Measurements from ENCODE around the gene NEO1. TPM values are rescaled to one million over a fixed set of nuclear protein-coding genes. Genes with fewer than 3 reads are reported as not detected.

The NEO1 gene
- total RNA-seq, 1 donor from 2014 or later, result 75.6 TPM

- H3K9me3 Mint-ChIP-seq, result no peaks in the 10 kb centered on the region
- H3K27ac Mint-ChIP-seq (ENCODE audit: unreplicated experiment), result no peak overlapping the region
- no peak overlapping the region for H3K4me3 Mint-ChIP-seq
- DNase-seq (ENCODE audit: low read depth, low spot score), result peak; percentile 38
- peaks cover 3% of the 10 kb centered on the region for H3K36me3 Mint-ChIP-seq (ENCODE audit: low read depth)
- peak; percentile 78 for TF ChIP-seq CTCF (conservative IDR thresholded peaks at IDR 0.05)
- no peaks in the 10 kb centered on the region for H3K27me3 Mint-ChIP-seq (ENCODE audit: low read depth)
- H3K4me1 Mint-ChIP-seq, result no peaks in the 10 kb centered on the region
These were observed 75.2 kb downstream of the NEO1 start for GRCh38 chr15:73127302-73127936.

- no peak overlapping the region for H3K27ac Mint-ChIP-seq (ENCODE audit: unreplicated experiment)
- TF ChIP-seq CTCF (conservative IDR thresholded peaks at IDR 0.05), result no peak
- H3K36me3 Mint-ChIP-seq (ENCODE audit: low read depth), result peaks cover 7% of the 10 kb centered on the region
- H3K4me3 Mint-ChIP-seq, result no peak overlapping the region
- H3K9me3 Mint-ChIP-seq, result no peaks in the 10 kb centered on the region
- H3K27me3 Mint-ChIP-seq (ENCODE audit: low read depth), result no peaks in the 10 kb centered on the region
- no peaks in the 10 kb centered on the region for H3K4me1 Mint-ChIP-seq
- no peak for DNase-seq (ENCODE audit: low read depth, low spot score)
These were observed 78.6 kb downstream of the NEO1 start for GRCh38 chr15:73130830-73131229.

GRCh38 chr15:73134196-73134595, 81.9 kb downstream of the NEO1 start:
- H3K36me3 Mint-ChIP-seq (ENCODE audit: low read depth), result peaks cover 13% of the 10 kb centered on the region
- no peak for TF ChIP-seq CTCF (conservative IDR thresholded peaks at IDR 0.05)
- no peaks in the 10 kb centered on the region for H3K4me1 Mint-ChIP-seq
- H3K9me3 Mint-ChIP-seq, result no peaks in the 10 kb centered on the region
- no peak overlapping the region for H3K4me3 Mint-ChIP-seq
- H3K27me3 Mint-ChIP-seq (ENCODE audit: low read depth), result no peaks in the 10 kb centered on the region
- no peak for DNase-seq (ENCODE audit: low read depth, low spot score)
- no peak overlapping the region for H3K27ac Mint-ChIP-seq (ENCODE audit: unreplicated experiment)

GRCh38 chr15:73139041-73139743, 86.9 kb downstream of the NEO1 start:
- no peaks in the 10 kb centered on the region for H3K27me3 Mint-ChIP-seq (ENCODE audit: low read depth)
- no peak overlapping the region for H3K27ac Mint-ChIP-seq (ENCODE audit: unreplicated experiment)
- H3K9me3 Mint-ChIP-seq, result no peaks in the 10 kb centered on the region
- no peaks in the 10 kb centered on the region for H3K4me1 Mint-ChIP-seq
- H3K4me3 Mint-ChIP-seq, result no peak overlapping the region
- no peak for TF ChIP-seq CTCF (conservative IDR thresholded peaks at IDR 0.05)
- H3K36me3 Mint-ChIP-seq (ENCODE audit: low read depth), result peaks cover 11% of the 10 kb centered on the region
- no peak for DNase-seq (ENCODE audit: low read depth, low spot score)

GRCh38 chr15:73139744-73140553, 87.7 kb downstream of the NEO1 start:
- TF ChIP-seq CTCF (conservative IDR thresholded peaks at IDR 0.05), result no peak
- Mint-ChIP-seq H3K27me3 (ENCODE audit: low read depth) (no peaks in the 10 kb centered on the region), H3K4me1 (no peaks in the 10 kb centered on the region), H3K9me3 (no peaks in the 10 kb centered on the region), H3K27ac (ENCODE audit: unreplicated experiment) (no peak overlapping the region), H3K36me3 (ENCODE audit: low read depth) (peaks cover 14% of the 10 kb centered on the region), H3K4me3 (no peak overlapping the region)
- DNase-seq (ENCODE audit: low read depth, low spot score), result no peak

Data from neural crest cell (in vitro differentiated cells).